ENCODE data around the gene SAMD13.

The SAMD13 gene

GRCh38 chr1:84255582-84255981, 45.9 kb upstream of the SAMD13 start:
- Histone ChIP-seq H4K8ac (ENCODE audit: low read depth, low read length) (no peak overlapping the region), H3K36me3 (ENCODE audit: control insufficient read depth in 1 of 2, insufficient read depth in 2 of 2, low read length in 2 of 2) (no peaks in the 10 kb centered on the region), H3K18ac (ENCODE audit: low read length) (no peak overlapping the region), H2BK5ac (ENCODE audit: low read depth, low read length, poor library complexity) (no peak overlapping the region), H3K27me3 (ENCODE audit: insufficient read depth, low read length) (no peaks in the 10 kb centered on the region), H2AFZ (ENCODE audit: insufficient read depth, low read length, poor library complexity) (no peak overlapping the region), H3K9ac (ENCODE audit: low read length) (no peak overlapping the region), H4K91ac (ENCODE audit: low read depth, low read length) (no peak overlapping the region), H2AK5ac (ENCODE audit: low read length) (no peak overlapping the region), H2BK12ac (ENCODE audit: low read length) (no peak overlapping the region), H4K12ac (ENCODE audit: low read depth, low read length) (no peak overlapping the region), H3K79me2 (ENCODE audit: control insufficient read depth, insufficient read depth, low read length, poor library complexity) (no peaks in the 10 kb centered on the region), H3K4me2 (ENCODE audit: low read length) (no peak overlapping the region), H3K14ac (ENCODE audit: low read length) (no peak overlapping the region), H3K4me1 (ENCODE audit: control insufficient read depth in 1 of 2, insufficient read depth in 2 of 2, low read length in 2 of 2) (peaks cover 5% of the 10 kb centered on the region in 2 experiments), H3K4ac (ENCODE audit: low read depth, low read length) (no peak overlapping the region), H3K4me3 (ENCODE audit: low read depth, low read length) (no peak overlapping the region), H3K23ac (ENCODE audit: low read length) (no peak overlapping the region), H3K9me3 (ENCODE audit: insufficient read depth, low read depth, low read length) (no peaks in the 10 kb centered on the region), H3K27ac (ENCODE audit: low read depth, low read length) (no peak overlapping the region), H2BK120ac (ENCODE audit: insufficient read depth, low read length, poor library complexity) (no peak overlapping the region), H3K79me1 (ENCODE audit: low read length) (peaks cover 3% of the 10 kb centered on the region)
- DNase-seq, result no peak

GRCh38 chr1:84257617-84258016, 43.9 kb upstream of the SAMD13 start:
- Histone ChIP-seq H3K4ac (ENCODE audit: low read depth, low read length) (no peak overlapping the region), H3K14ac (ENCODE audit: low read length) (no peak overlapping the region), H3K23ac (ENCODE audit: low read length) (no peak overlapping the region), H3K9me3 (ENCODE audit: insufficient read depth, low read depth, low read length) (no peaks in the 10 kb centered on the region), H3K9ac (ENCODE audit: low read length) (no peak overlapping the region), H3K79me1 (ENCODE audit: low read length) (peaks cover 2% of the 10 kb centered on the region), H2BK120ac (ENCODE audit: insufficient read depth, low read length, poor library complexity) (no peak overlapping the region), H3K79me2 (ENCODE audit: control insufficient read depth, insufficient read depth, low read length, poor library complexity) (no peaks in the 10 kb centered on the region), H3K36me3 (ENCODE audit: control insufficient read depth in 1 of 2, insufficient read depth in 2 of 2, low read length in 2 of 2) (no peaks in the 10 kb centered on the region), H3K4me1 (ENCODE audit: control insufficient read depth in 1 of 2, insufficient read depth in 2 of 2, low read length in 2 of 2) (peaks cover 5% of the 10 kb centered on the region in 2 experiments), H3K27ac (ENCODE audit: low read depth, low read length) (no peak overlapping the region), H2AFZ (ENCODE audit: insufficient read depth, low read length, poor library complexity) (no peak overlapping the region), H3K27me3 (ENCODE audit: insufficient read depth, low read length) (no peaks in the 10 kb centered on the region), H3K4me3 (ENCODE audit: low read depth, low read length) (no peak overlapping the region), H4K91ac (ENCODE audit: low read depth, low read length) (no peak overlapping the region), H4K12ac (ENCODE audit: low read depth, low read length) (no peak overlapping the region), H2BK12ac (ENCODE audit: low read length) (no peak overlapping the region), H4K8ac (ENCODE audit: low read depth, low read length) (no peak overlapping the region), H2AK5ac (ENCODE audit: low read length) (no peak overlapping the region), H3K4me2 (ENCODE audit: low read length) (no peak overlapping the region), H3K18ac (ENCODE audit: low read length) (no peak overlapping the region), H2BK5ac (ENCODE audit: low read depth, low read length, poor library complexity) (no peak overlapping the region)
- WGBS (ENCODE audit: extremely low coverage, insufficient coverage, insufficient read length), result no CpG with 5 or more reads among the region's 2 CpGs
- DNase-seq, result no peak

- no peak overlapping the region for H2BK12ac ChIP-seq (ENCODE audit: low read length)
- no peak overlapping the region for H4K8ac ChIP-seq (ENCODE audit: low read depth, low read length)
- no peak overlapping the region for H3K4me2 ChIP-seq (ENCODE audit: low read length)
- H2BK5ac ChIP-seq (ENCODE audit: low read depth, low read length, poor library complexity), result no peak overlapping the region
- no peak overlapping the region for H3K9ac ChIP-seq (ENCODE audit: low read length)
- no peak overlapping the region for H2BK120ac ChIP-seq (ENCODE audit: insufficient read depth, low read length, poor library complexity)
- H4K91ac ChIP-seq (ENCODE audit: low read depth, low read length), result no peak overlapping the region
- H3K27me3 ChIP-seq (ENCODE audit: insufficient read depth, low read length), result no peaks in the 10 kb centered on the region
- no peak overlapping the region for H3K18ac ChIP-seq (ENCODE audit: low read length)
- DNase-seq, result no peak
- no CpG with 5 or more reads among the region's 2 CpGs for WGBS (ENCODE audit: extremely low coverage, insufficient coverage, insufficient read length)
- H3K36me3 ChIP-seq (ENCODE audit: control insufficient read depth in 1 of 2, insufficient read depth in 2 of 2, low read length in 2 of 2), result no peaks in the 10 kb centered on the region
- no peaks in the 10 kb centered on the region for H3K79me2 ChIP-seq (ENCODE audit: control insufficient read depth, insufficient read depth, low read length, poor library complexity)
- no peak overlapping the region for H3K4ac ChIP-seq (ENCODE audit: low read depth, low read length)
- no peak overlapping the region for H3K23ac ChIP-seq (ENCODE audit: low read length)
- no peaks in the 10 kb centered on the region for H3K9me3 ChIP-seq (ENCODE audit: insufficient read depth, low read depth, low read length)
- H3K14ac ChIP-seq (ENCODE audit: low read length), result no peak overlapping the region
- H3K79me1 ChIP-seq (ENCODE audit: low read length), result no peaks in the 10 kb centered on the region
- no peaks in the 10 kb centered on the region for H3K4me1 ChIP-seq (ENCODE audit: control insufficient read depth in 1 of 2, insufficient read depth in 2 of 2, low read length in 2 of 2)
- H3K4me3 ChIP-seq (ENCODE audit: low read depth, low read length), result no peak overlapping the region
- H3K27ac ChIP-seq (ENCODE audit: low read depth, low read length), result no peak overlapping the region
- H2AFZ ChIP-seq (ENCODE audit: insufficient read depth, low read length, poor library complexity), result no peak overlapping the region
- H2AK5ac ChIP-seq (ENCODE audit: low read length), result no peak overlapping the region
- no peak overlapping the region for H4K12ac ChIP-seq (ENCODE audit: low read depth, low read length)
Observed at GRCh38 chr1:84259376-84259775, 42.1 kb upstream of the SAMD13 start.

GRCh38 chr1:84259989-84260388, 41.5 kb upstream of the SAMD13 start:
- no peaks in the 10 kb centered on the region for H3K9me3 ChIP-seq (ENCODE audit: insufficient read depth, low read depth, low read length)
- no peak overlapping the region for H3K4me3 ChIP-seq (ENCODE audit: low read depth, low read length)
- no peak overlapping the region for H2BK12ac ChIP-seq (ENCODE audit: low read length)
- no peak overlapping the region for H3K14ac ChIP-seq (ENCODE audit: low read length)
- DNase-seq, result no peak
- H3K4me2 ChIP-seq (ENCODE audit: low read length), result no peak overlapping the region
- H2AK5ac ChIP-seq (ENCODE audit: low read length), result no peak overlapping the region
- no peak overlapping the region for H2BK120ac ChIP-seq (ENCODE audit: insufficient read depth, low read length, poor library complexity)
- H3K79me1 ChIP-seq (ENCODE audit: low read length), result no peaks in the 10 kb centered on the region
- H3K36me3 ChIP-seq (ENCODE audit: control insufficient read depth in 1 of 2, insufficient read depth in 2 of 2, low read length in 2 of 2), result no peaks in the 10 kb centered on the region
- H2AFZ ChIP-seq (ENCODE audit: insufficient read depth, low read length, poor library complexity), result no peak overlapping the region
- no peak overlapping the region for H3K9ac ChIP-seq (ENCODE audit: low read length)
- no peak overlapping the region for H3K18ac ChIP-seq (ENCODE audit: low read length)
- H3K27me3 ChIP-seq (ENCODE audit: insufficient read depth, low read length), result no peaks in the 10 kb centered on the region
- WGBS (ENCODE audit: extremely low coverage, insufficient coverage, insufficient read length), result no CpG with 5 or more reads among the region's 2 CpGs
- no peaks in the 10 kb centered on the region for H3K79me2 ChIP-seq (ENCODE audit: control insufficient read depth, insufficient read depth, low read length, poor library complexity)
- no peak overlapping the region for H4K12ac ChIP-seq (ENCODE audit: low read depth, low read length)
- H2BK5ac ChIP-seq (ENCODE audit: low read depth, low read length, poor library complexity), result no peak overlapping the region
- no peak overlapping the region for H3K4ac ChIP-seq (ENCODE audit: low read depth, low read length)
- H3K23ac ChIP-seq (ENCODE audit: low read length), result no peak overlapping the region
- no peak overlapping the region for H4K91ac ChIP-seq (ENCODE audit: low read depth, low read length)
- no peak overlapping the region for H3K27ac ChIP-seq (ENCODE audit: low read depth, low read length)
- no peak overlapping the region for H4K8ac ChIP-seq (ENCODE audit: low read depth, low read length)
- no peaks in the 10 kb centered on the region for H3K4me1 ChIP-seq (ENCODE audit: control insufficient read depth in 1 of 2, insufficient read depth in 2 of 2, low read length in 2 of 2)
